D721Med (cell line): Measurements from ENCODE around the gene MIPOL1.
"Not testable (repeated sequence)": the region's sequence is repeated elsewhere in the genome, so short reads cannot be mapped to it uniquely, and the experiment has no call there.

Source experiments
- DNase-seq: peaks from one replicate; pipeline ENCODE4 v3.0.0; 2011; ENCODE audit warnings: low spot score; ENCODE audit not compliant: insufficient read length
- FAIRE-seq: peaks from 2 replicates; lab custom pipeline; 2011; peaks lifted over from hg19 to GRCh38; lab: Jason Lieb, UNC
- CTCF ChIP-seq: IDR thresholded peaks from 2 replicates; pipeline ENCODE4 v1.5.1; 2012; ENCODE audit warnings: mild to moderate bottlenecking, control low read depth; ENCODE audit not compliant: insufficient read depth; ENCODE audit errors: missing control alignments

The MIPOL1 gene

GRCh38 chr14:37275963-37276362 lies 78.2 kb downstream of the MIPOL1 start:
- TF ChIP-seq CTCF, result no peak

GRCh38 chr14:37278636-37279538 lies 81.2 kb downstream of the MIPOL1 start:
- FAIRE-seq, result no peak
- no peak for TF ChIP-seq CTCF
- DNase-seq, result no peak

More at GRCh38 chr14:37275963-37276362, 78.2 kb downstream of the MIPOL1 start:
- DNase-seq (no peak), FAIRE-seq (no peak)

- TF ChIP-seq CTCF, result no peak
- DNase-seq (no peak), FAIRE-seq (no peak)
Observed at GRCh38 chr14:37279818-37280217, 82.1 kb downstream of the MIPOL1 start.

GRCh38 chr14:37284760-37285159 lies 87.0 kb downstream of the MIPOL1 start:
- TF ChIP-seq CTCF, result no peak
- no peak for FAIRE-seq
- DNase-seq, result no peak

- no peak for DNase-seq
- TF ChIP-seq CTCF, result no peak
Observed at GRCh38 chr14:37285220-37285619, 87.5 kb downstream of the MIPOL1 start.

GRCh38 chr14:37289688-37290087 lies 92.0 kb downstream of the MIPOL1 start:
- FAIRE-seq (no peak), DNase-seq (no peak)
- no peak for TF ChIP-seq CTCF

More at GRCh38 chr14:37285220-37285619, 87.5 kb downstream of the MIPOL1 start:
- FAIRE-seq, result no peak

- not testable (repeated sequence) for DNase-seq, FAIRE-seq
Observed at GRCh38 chr14:37295262-37295661, 97.5 kb downstream of the MIPOL1 start.
